HG03342 (cell line): ENCODE data around the gene IMP3.
"Not testable (repeated sequence)": the region's sequence is repeated elsewhere in the genome, so short reads cannot be mapped to it uniquely, and the experiment has no call there.

Experiments used
- ATAC-seq: cut with Tn5 transposase; IDR thresholded peaks from one replicate; pipeline ENCODE4 v1.9.1; 2021; ENCODE audit warnings: mild to moderate bottlenecking, moderate library complexity; ENCODE audit not compliant: unreplicated experiment

Gene IMP3

GRCh38 chr15:75639709-75640482 lies at the start of gene IMP3:
TSS of gene IMP3 (minus strand) at chr15:75640224. CDS start at chr15:75640168, 56 bp downstream.
- peak; percentile 90 for ATAC-seq

GRCh38 chr15:75689429-75689828 lies 49.4 kb upstream of the IMP3 start:
- not testable (repeated sequence) for ATAC-seq

- no peak for ATAC-seq
Measured at GRCh38 chr15:75688831-75689230, 48.8 kb upstream of the IMP3 start.

- ATAC-seq: no peak
Measured at GRCh38 chr15:75688278-75688557, 48.2 kb upstream of the IMP3 start.

- no peak for ATAC-seq
Measured at GRCh38 chr15:75687486-75688277, 47.7 kb upstream of the IMP3 start.

GRCh38 chr15:75686212-75686642 lies 46.2 kb upstream of the IMP3 start:
- ATAC-seq: peak; percentile 63

- no peak for ATAC-seq
Measured at GRCh38 chr15:75685195-75685594, 45.2 kb upstream of the IMP3 start.

GRCh38 chr15:75684648-75685047 lies 44.6 kb upstream of the IMP3 start:
- no peak for ATAC-seq

GRCh38 chr15:75683646-75684312 lies 43.8 kb upstream of the IMP3 start:
- peak; percentile 62 for ATAC-seq

GRCh38 chr15:75682181-75683135 lies 42.4 kb upstream of the IMP3 start:
- ATAC-seq: no peak

GRCh38 chr15:75680007-75680789 lies 40.2 kb upstream of the IMP3 start:
- no peak for ATAC-seq

- not testable (repeated sequence) for ATAC-seq
Measured at GRCh38 chr15:75678324-75678690, 38.3 kb upstream of the IMP3 start.

GRCh38 chr15:75677465-75678323 lies 37.7 kb upstream of the IMP3 start:
- ATAC-seq: no peak

GRCh38 chr15:75676688-75677464 lies 36.9 kb upstream of the IMP3 start:
- no peak for ATAC-seq

GRCh38 chr15:75675579-75676404 lies 35.8 kb upstream of the IMP3 start:
- no peak for ATAC-seq

GRCh38 chr15:75674366-75674765 lies 34.3 kb upstream of the IMP3 start:
- no peak for ATAC-seq
